Brain microvascular endothelial cell (primary cell): Measurements from ENCODE around the gene LONP1.

ENCODE experiments used
- DNase-seq: peaks from one replicate; pipeline ENCODE4 v3.0.0-alpha.2; 2020
- H3K27ac ChIP-seq: fragments of 250-450 bp; sonication (Bioruptor Pico); 2 replicates; pipeline ENCODE4 v1.5.1; 2020; ENCODE audit warnings: mild to moderate bottlenecking, moderate library complexity
- H3K27me3 ChIP-seq: fragments of 250-450 bp; sonication (Bioruptor Pico); replicated peaks from 2 replicates; pipeline ENCODE4 v1.5.1; 2020; ENCODE audit warnings: mild to moderate bottlenecking
- H3K36me3 ChIP-seq: fragments of 250-450 bp; sonication (Bioruptor Pico); replicated peaks from 2 replicates; pipeline ENCODE4 v1.5.1; 2020; ENCODE audit warnings: mild to moderate bottlenecking
- H3K4me3 ChIP-seq: 2 replicates; pipeline ENCODE4 v1.5.1; 2011; ENCODE audit warnings: low read depth, mild to moderate bottlenecking, control low read depth, low read length, moderate library complexity
- in situ Hi-C: cut with HindIII; loops from 2 replicates; pipeline ENCODE4 v1.10.0; 2017; ENCODE audit warnings: low sequenced_read_pairs, low pct_ligation_motif_present
- TF ChIP-seq, protein P1 (sequence below): IDR thresholded peaks from 2 replicates; pipeline ENCODE4 v1.5.1; 2011; ENCODE audit warnings: low read depth, mild to moderate bottlenecking, moderate library complexity, low read length, control low read depth, inconsistent platforms; ENCODE audit errors: missing control alignments

Gene LONP1

DNA sequence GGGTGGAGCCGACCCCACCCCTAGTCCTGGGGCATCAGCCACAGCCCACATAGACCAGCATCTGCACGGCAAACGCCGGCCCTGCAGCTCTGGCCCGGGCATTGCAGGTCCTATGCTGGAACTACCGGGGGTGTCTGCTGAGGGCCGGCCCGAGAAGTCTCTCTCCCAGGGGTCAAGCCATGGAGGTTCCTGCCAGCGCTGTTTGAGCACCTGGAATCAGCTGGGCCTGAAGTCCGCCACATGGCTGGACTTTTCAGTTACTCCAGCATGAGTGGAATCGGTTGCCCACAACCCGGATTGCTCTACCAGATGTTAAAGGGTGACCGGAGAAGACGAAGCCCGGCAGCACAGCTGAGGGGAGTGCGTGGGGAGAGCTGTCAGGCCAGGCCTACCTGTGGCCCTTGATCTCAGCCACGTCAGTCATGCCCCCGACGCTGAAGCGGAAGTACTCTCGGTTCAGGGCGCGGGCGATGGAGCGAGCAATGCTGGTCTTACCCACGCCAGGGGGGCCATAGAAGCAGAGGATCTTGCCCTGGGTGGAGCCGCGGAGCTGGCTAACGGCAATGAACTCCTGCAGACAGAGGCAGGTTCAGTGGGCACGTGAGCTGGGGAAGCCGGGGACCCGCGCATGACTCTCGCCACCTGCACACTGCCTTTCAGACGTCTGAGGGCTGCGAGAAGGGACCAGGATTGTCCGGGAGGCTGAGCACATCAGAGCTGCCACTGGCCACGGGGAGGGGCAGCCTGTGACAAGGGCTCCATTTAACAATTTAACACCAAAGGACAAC is 21.1 kb downstream of the LONP1 start:
- H3K36me3 ChIP-seq = peaks cover 65% of the 10 kb centered on the region
- H3K4me3 ChIP-seq = no peak overlapping the region
- in situ Hi-C loops = no loop called here
- TF ChIP-seq, protein P1, sequence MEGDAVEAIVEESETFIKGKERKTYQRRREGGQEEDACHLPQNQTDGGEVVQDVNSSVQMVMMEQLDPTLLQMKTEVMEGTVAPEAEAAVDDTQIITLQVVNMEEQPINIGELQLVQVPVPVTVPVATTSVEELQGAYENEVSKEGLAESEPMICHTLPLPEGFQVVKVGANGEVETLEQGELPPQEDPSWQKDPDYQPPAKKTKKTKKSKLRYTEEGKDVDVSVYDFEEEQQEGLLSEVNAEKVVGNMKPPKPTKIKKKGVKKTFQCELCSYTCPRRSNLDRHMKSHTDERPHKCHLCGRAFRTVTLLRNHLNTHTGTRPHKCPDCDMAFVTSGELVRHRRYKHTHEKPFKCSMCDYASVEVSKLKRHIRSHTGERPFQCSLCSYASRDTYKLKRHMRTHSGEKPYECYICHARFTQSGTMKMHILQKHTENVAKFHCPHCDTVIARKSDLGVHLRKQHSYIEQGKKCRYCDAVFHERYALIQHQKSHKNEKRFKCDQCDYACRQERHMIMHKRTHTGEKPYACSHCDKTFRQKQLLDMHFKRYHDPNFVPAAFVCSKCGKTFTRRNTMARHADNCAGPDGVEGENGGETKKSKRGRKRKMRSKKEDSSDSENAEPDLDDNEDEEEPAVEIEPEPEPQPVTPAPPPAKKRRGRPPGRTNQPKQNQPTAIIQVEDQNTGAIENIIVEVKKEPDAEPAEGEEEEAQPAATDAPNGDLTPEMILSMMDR = no peak
- H3K27ac ChIP-seq = no peak overlapping the region
- DNase-seq = no peak
- no peaks in the 10 kb centered on the region for H3K27me3 ChIP-seq

DNA sequence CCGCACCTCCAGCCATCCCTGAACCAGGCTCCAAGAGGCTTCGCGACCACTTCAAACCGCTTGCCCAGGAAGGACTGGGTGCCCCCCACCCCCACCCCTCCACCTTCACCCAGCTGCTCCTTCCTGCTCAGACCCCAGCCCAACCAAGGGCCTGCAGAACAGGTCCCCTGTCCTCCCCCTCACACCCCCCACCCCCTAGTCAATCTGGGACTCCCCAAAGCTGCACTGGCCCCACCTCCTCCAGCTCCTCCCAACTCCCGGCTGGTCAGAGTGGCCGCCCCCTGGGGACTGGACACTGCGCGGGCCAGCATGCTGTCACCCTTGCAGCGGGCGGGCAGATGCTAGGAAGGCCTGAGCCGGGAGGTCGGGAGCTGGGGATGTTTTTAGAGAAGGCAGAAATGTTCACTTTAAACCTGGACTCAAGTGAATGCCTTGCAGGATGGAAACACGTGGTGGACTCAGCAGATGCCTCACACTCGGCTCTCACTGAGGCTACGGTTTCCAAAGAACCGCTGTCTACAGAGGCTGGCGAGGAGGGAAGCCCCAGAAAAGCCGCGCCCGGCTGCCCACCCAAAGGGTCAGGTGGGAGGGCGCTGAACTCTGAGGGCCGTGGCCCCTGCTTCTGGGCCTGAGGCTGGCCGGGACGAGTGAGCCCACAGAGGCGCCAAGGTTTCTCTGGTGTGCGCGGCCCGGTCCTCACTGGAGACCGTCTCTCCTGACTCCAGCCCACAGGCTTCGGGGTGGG is 21.9 kb downstream of the LONP1 start:
- DNase-seq = no peak
- H3K36me3 ChIP-seq = peaks cover 66% of the 10 kb centered on the region
- H3K27ac ChIP-seq = no peak overlapping the region
- no peak overlapping the region for H3K4me3 ChIP-seq
- TF ChIP-seq, protein P1 = no peak
- H3K27me3 ChIP-seq = no peaks in the 10 kb centered on the region
- in situ Hi-C loops = no loop called here

DNA sequence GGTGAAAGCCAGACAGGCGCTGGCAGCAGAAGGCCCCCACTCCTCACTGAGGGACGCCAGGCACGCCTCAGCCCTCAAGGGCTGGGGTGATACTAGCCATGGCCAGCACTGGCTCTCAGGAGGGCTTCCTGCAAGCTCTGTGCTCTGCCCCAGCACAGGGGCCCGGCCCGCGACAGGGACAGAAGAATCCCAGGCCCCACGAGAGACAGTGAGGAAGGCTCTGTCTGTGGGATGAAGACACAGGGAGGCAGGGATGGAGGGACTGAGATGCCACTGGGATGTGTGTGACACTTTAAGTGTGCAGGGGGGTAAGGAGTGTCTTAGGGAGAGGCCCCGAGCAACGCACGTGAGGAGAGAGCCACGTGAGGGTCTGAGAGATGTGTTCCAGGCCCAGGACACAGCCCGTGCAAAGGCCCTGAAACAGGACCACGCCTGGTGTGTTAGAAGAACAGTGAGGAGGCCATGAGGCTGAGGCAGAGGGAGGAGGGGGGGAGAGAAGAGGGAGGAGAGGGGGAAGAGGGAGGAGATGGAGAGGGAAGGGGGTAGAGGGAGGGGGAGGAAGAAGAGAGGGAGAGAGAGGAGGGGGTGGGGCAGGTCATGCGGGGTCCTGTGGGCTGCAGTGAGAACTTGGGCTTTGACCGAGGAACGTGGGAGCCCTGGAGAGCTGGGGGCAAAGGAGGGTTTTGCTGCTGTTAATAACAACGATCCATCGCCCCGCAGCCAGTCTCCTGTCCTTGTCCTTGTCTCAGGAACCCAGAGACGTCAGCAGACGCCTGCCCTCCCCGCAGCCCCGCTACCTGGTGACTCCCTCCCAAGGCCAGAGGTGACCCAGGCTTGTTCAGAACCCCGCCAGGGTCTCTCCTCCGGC is 22.7 kb downstream of the LONP1 start:
- TF ChIP-seq, protein P1 = no peak
- Histone ChIP-seq H3K36me3 (peaks cover 74% of the 10 kb centered on the region), H3K27ac (no peak overlapping the region), H3K27me3 (no peaks in the 10 kb centered on the region), H3K4me3 (no peak overlapping the region)
- no peak for DNase-seq
- in situ Hi-C loops = no loop called here

DNA sequence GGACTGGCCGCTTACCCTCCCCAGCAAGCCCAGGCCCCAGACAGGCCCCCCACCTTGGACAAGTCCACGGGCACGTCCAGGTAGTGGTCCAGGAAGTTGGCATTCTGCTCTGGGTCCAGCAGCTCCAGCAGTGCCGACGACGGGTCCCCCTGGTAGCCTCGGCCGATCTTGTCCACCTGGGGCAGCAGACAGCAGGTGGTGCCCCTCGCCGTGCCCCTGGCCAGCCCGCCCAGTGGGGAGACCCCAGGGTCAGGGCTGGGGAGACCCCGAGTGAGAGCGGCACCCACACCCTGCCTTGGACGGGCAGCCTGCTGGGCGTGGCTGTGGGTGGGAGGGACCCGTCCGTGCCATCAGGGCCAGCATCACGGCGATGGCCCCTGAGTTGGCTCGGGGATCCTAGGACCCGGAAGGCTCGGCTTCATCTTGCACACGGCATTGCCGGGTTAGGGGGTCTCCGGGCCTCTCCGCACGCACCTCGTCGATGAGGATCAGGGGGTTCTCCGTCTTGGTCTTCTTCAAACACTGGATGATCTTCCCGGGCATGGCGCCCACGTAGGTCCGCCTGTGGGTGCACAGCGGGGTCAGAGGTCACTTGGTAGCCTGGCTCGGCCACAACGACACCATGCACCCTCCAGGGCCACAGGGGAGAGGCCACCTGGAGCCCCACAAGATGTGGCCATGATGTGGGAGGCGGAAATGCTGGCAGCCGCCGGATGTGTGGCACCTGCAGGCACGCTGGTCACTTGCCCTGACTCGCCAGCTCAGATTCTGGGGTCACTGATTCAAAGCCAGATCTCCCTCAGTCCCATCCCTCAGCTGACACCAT is 23.5 kb downstream of the LONP1 start:
- Histone ChIP-seq H3K27me3 (no peaks in the 10 kb centered on the region), H3K27ac (no peak overlapping the region), H3K4me3 (no peak overlapping the region), H3K36me3 (peaks cover 82% of the 10 kb centered on the region)
- in situ Hi-C loops = no loop called here
- TF ChIP-seq, protein P1 = no peak
- no peak for DNase-seq

DNA sequence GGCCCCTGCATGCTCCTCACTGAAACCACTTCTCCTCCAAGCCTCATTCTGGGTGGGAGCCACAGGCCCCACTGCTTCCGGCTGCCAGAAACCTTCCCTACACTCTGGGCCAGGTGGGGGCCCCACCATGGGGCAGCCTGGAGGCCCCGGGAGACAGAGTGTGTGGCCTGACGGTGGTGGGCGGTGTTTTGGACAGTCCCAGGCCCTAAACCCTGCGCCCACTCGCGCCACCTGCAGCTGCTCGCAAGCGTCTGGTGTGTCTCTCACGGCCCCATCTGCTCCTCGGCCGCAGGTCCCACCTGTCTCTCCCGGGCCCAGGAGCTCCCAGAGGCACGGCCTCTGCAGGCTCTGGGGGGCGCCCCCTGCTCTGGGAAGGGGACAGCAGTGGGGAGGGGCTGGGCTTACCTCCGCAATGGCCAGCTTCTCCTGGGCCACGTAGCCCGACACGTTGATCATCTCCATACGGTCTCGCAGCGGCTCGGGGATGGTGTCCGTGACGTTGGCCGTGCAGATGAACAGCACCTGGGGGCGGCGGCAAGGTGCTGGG is 24.2 kb downstream of the LONP1 start:
- in situ Hi-C loops = no loop called here
- Histone ChIP-seq H3K4me3 (no peak overlapping the region), H3K27ac (no peak overlapping the region), H3K36me3 (peaks cover 81% of the 10 kb centered on the region), H3K27me3 (no peaks in the 10 kb centered on the region)
- no peak for DNase-seq
- TF ChIP-seq, protein P1 = no peak
